GM18507 (cell line): Measurements from ENCODE around the gene RNU1-2.
"Not testable (repeated sequence)": the region's sequence is repeated elsewhere in the genome, so short reads cannot be mapped to it uniquely, and the experiment has no call there.

ENCODE experiments used
- DNase-seq: peaks from one replicate; pipeline ENCODE4 v3.0.0; 2011; ENCODE audit warnings: low read depth; ENCODE audit not compliant: insufficient read length; ENCODE audit errors: extremely low spot score
- FAIRE-seq: peaks from 2 replicates; lab custom pipeline; 2011; peaks lifted over from hg19 to GRCh38; lab: Jason Lieb, UNC

Gene RNU1-2

GRCh38 chr1:16895598-16896315 lies at the start of gene RNU1-2:
Gene RNU1-2 (plus strand): TSS chr1:16895980.
- FAIRE-seq, result not testable (repeated sequence)
- peak; percentile 57 for DNase-seq

- FAIRE-seq, DNase-seq: not testable (repeated sequence)
These were observed 39.6 kb upstream of the RNU1-2 start for GRCh38 chr1:16856201-16856600.

DNA sequence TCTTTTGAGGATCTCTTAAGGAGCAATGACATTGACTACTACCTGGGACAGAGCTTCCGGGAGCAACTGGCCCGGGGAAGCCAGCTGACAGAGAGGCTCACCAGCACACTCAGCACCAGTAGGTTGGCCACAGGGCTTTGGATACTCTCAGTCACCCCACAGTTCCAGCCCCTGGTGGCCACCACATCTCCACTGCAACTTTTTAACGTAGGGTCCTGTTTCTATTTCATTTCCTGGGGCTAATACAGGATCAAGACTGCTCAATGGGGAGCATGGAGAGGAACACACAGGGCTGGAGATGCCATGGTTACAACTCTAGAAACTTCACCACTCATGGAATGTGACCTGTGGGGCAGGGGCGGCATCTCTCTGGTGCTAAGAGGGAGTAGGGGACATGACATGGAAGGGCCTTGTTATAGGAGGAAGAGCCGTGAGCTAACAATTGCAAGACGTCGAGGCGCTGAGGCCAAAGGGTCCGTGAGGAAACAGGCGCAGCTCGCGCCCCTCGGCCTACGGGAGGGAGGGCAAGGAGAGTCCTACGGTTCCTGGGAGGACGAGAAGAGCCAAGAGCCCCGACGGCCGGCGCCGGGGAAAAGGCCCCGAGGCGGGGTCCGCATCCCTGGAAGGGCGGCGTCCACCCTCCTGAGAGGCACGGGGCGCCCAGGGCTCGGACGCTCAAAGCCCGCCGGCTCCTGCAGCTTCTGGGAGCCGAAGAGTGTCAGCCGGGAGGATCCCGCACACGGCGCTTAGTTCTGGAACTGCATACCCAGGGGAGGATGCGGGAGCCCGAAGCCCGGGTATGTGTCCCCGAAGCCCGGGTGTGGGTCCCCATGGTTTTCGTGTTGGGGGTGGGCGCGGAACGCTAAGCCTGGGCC lies 36.4 kb upstream of the RNU1-2 start:
- DNase-seq, FAIRE-seq: not testable (repeated sequence)

DNA sequence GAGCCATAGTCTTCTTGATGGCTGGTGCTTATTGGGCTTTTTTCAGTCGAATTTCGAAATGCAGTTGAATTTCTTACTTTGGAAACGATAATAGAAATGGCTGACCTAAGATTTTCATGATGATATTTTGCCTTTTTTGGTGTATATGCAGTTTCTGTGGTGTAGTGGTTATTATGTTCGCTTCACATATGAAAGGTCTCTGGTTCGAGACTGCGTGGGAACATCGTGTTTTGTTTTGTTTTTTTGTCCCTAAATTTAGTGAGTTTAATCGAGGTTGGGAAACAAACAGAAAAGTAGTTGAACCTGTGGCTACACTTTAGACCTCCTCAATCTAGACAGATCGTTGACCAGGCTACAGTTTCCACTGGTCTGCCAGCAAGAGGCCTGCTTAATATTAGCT lies 35.7 kb upstream of the RNU1-2 start:
- FAIRE-seq, DNase-seq: not testable (repeated sequence)

DNA sequence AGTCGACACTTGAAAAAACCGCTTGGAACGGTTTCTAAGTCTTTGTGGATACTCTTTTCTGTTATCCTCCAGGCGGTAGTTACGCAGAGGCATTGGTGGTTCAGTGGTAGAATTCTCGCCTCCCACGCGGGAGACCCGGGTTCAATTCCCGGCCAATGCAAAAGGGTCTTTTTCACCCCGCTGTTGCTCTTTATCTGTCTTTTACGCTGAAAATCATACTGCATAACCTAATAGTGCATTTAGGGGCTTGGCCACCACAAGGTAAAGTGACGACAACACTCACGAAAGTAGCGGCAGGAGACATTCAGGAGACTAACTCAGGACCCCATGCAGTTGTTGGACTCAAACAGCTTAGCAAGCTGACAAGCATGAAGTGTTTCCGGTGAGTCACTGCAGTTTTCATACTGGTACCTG lies 33.9 kb upstream of the RNU1-2 start:
- FAIRE-seq, DNase-seq: not testable (repeated sequence)

DNA sequence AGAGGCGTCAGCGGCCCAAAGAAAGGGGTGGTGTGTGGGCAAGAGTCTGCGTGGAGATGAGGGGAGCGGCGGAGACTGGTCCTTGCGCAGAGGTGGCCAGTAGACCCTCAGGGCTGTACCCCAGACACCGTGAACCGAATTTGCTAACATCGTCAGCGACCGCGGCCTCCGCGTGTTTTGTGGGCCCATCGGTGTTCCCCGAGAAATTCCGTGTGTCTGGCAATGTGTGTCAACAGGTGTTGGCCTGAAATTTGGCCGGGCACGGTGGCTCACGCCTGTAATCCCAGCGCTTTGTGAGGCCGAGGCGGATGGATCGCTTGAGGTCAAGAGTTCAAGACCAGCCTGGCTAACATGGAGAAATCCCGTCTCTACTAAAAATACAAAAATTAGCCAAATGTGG lies 33.4 kb upstream of the RNU1-2 start:
- not testable (repeated sequence) for FAIRE-seq, DNase-seq

DNA sequence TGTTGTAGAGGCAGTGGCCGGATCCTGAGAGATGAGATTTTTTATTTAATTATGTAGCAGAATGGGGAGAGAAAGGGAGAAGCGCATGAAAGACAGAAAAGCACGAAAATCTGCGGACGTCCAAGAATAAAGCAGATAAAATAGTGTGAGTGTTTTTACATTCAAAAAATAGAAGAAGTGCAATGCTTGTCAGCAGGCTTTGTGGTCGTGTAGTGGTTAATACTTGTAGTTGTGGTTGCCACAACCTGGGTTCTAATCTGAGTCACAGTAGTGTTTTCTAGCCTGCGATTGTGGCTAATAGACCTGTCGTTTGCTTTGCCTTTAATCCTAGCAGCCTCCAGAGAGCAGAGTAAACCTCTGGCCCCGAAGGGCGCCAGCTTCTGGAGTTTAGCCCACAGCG lies 32.8 kb upstream of the RNU1-2 start:
- peak; percentile 81 for FAIRE-seq

GRCh38 chr1:16866926-16867707 lies 28.7 kb upstream of the RNU1-2 start:
- not testable (repeated sequence) for DNase-seq, FAIRE-seq

More for the DNA sequence above, 32.8 kb upstream of the RNU1-2 start:
- not testable (repeated sequence) for DNase-seq

DNA sequence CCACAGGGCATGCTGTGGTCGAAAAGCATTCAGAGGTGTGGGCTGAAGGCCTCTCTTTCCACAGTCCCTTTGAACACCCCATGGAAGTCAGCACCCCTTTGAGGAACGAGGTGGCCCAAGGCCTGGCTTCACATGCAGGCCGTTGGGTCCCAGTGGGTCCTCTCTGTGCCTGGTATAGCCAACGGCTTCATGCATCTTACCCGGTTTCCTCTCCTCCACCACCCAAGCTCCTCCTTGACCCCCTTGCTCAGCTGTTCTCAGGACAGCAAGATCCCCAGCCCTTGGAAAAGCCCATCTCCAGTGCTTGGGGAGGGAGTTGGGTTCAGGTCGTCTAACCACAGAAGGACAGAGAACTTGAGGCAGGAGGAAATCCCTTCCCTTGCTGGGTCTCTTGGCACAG lies 27.0 kb upstream of the RNU1-2 start:
- not testable (repeated sequence) for FAIRE-seq, DNase-seq

DNA sequence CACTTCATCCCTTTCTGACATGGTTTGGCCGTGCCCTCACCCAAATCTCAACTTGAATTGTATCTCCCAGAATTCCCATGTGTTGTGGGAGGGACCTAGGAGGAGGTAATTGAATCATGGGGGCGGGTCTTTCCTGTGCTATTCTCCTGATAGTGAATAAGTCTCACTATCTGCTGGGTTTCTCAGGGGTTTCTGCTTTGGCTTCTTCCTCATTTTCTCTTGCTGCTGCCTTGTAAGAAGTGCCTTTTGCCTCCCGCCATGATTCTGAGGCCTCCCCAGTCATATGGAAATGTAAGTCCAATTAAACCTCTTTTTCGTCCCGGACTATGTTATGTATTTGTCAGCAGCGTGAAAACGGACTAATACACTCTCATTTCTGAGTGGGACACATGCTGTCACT lies 25.8 kb upstream of the RNU1-2 start:
- DNase-seq, FAIRE-seq: not testable (repeated sequence)

DNA sequence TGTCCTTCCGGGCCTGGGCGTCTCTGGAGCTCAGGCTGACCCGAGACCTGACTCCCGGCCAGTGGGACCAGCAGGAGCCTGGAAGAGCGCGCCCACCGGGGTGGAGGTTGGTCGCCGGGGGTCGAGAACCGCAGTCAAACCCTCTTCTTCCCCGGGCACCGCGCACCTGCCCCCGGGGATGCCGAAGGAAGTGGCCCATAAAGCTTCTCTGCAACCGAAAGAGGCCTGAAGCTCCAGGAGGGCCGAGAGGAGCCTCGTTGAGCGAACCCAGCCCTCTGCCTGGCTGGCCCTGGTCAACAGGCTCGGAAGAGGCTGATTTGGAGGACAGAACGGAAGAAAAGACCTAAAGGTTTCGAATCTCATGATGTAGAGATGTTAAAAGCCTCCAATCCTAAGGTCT lies 24.6 kb upstream of the RNU1-2 start:
- FAIRE-seq, DNase-seq: not testable (repeated sequence)

DNA sequence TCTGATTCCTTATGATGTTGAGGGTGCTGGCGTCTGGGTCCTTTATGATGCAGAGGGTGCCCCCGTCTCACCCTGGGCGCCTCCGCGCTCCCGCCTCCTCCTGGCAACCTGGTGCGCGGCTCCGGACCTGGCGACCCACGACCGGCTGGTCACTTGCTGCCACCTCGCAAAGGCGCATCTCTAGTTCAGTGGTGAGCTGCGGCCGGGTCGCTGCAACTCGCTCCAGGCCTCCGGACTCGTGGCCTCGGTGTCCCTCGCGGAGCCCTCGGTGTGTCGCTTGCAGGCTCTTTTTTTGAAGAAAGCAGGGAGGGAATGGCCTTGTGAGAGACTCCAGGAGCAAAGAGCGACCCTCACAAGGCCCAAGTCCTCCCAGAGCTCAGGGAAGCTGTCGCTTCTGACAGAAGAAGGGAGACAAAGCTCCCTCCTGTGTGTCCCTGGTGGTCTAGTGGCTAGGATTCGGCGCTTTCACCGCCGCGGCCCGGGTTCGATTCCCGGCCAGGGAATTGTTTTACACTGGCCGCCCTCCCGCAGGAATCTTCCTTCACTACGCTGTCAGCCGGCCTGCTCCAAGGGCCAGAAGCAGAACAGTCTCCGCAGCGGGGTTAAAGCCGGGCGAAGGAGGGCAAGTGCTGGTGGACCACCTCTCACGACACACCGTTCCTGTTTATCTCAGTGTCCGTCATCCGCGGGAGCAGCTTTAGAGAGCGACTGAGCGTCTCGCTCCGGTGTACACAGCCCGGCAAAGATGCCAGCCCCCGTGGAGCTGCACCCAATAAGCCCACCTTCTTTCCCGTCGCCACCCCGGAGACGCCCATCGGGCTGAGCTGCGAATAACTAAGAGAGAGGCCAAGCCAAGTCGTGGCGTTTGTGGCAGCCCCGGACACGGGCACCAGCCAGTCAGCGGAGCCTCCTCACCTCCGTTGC lies 23.4 kb upstream of the RNU1-2 start:
- not testable (repeated sequence) for FAIRE-seq, DNase-seq

GRCh38 chr1:16873076-16873879 lies 22.5 kb upstream of the RNU1-2 start:
- FAIRE-seq, DNase-seq: not testable (repeated sequence)

GRCh38 chr1:16874968-16875765 lies 20.6 kb upstream of the RNU1-2 start:
- DNase-seq, FAIRE-seq: not testable (repeated sequence)

GRCh38 chr1:16881742-16882141 lies 14.0 kb upstream of the RNU1-2 start:
- DNase-seq, FAIRE-seq: not testable (repeated sequence)

- no peak for FAIRE-seq
- DNase-seq, result no peak
These were observed 12.8 kb upstream of the RNU1-2 start for GRCh38 chr1:16882986-16883385.

DNA sequence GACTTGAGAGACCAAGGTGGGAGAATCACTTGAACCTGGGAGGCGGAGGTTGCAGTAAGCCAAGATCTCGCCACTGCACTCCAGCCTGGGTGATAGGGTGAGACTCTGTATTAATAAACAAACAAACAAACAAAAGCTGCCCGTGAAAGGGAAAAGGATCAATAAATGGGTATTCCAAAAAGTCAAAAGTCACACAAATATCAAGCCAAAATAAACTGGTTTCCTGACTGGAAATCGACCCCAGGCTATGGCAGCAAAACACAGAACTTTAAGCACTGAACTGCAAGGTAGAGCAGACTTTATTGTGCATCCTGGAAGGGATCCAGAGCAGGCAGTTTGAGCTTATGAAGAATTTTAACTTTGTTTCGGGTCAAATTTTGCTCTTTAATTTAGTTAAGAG lies 11.3 kb upstream of the RNU1-2 start:
- not testable (repeated sequence) for FAIRE-seq, DNase-seq
